GM13976 (cell line): ENCODE measurements around the gene SYT1.

Source experiments
- DNase-seq: peaks from one replicate; pipeline ENCODE4 v3.0.0; 2012; ENCODE audit warnings: low spot score
- CTCF ChIP-seq: IDR thresholded peaks from 2 replicates; pipeline ENCODE4 v1.5.1; 2012; ENCODE audit warnings: borderline replicate concordance, mild to moderate bottlenecking; ENCODE audit not compliant: insufficient read depth; ENCODE audit errors: extremely low read depth, missing control alignments, control extremely low read depth
- in situ Hi-C: fragments of 300-500 bp; cut with MboI; formaldehyde crosslinking; loops from one replicate; pipeline ENCODE4 v1.12.0; 2022; ENCODE audit warnings: low sequenced_read_pairs, mixed read lengths, inconsistent platforms; ENCODE audit not compliant: unreplicated experiment

The SYT1 gene

GRCh38 chr12:78977304-78977867, 112.8 kb downstream of the SYT1 start:
- no peak for DNase-seq
- no peak for TF ChIP-seq CTCF
- in situ Hi-C loops: no loop called here

GRCh38 chr12:78994168-78994791, 129.7 kb downstream of the SYT1 start:
- DNase-seq: no peak
- TF ChIP-seq CTCF: no peak
- in situ Hi-C loops: no loop called here

- no peak for DNase-seq
- in situ Hi-C loops: no loop called here
Observed at GRCh38 chr12:79000501-79000900, 135.9 kb downstream of the SYT1 start.

DNA sequence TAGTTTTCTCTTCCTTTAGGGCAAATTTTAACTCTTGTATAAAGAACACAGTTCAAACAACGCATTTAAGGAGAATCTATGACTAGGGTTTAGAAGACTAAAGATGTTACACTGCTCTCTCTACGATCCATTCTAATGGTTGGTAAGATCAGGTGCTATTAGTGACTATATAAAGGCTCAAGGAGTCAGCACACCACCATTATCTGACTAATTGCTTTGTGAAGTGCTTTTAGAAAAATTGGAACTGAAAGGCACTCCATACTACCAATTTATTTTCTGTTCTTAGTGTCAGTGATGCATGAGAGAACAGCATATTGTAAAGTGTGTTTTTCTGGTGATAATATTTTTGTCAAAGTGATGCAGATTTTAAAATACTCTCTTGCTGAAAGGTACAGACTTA, 136.8 kb downstream of the SYT1 start:
- in situ Hi-C loops: no loop called here
- DNase-seq: no peak
- no peak for TF ChIP-seq CTCF

More at GRCh38 chr12:79000501-79000900, 135.9 kb downstream of the SYT1 start:
- no peak for TF ChIP-seq CTCF

GRCh38 chr12:79006306-79006705, 141.7 kb downstream of the SYT1 start:
- no peak for DNase-seq
- in situ Hi-C loops: no loop called here
- no peak for TF ChIP-seq CTCF

GRCh38 chr12:79008591-79008990, 144.0 kb downstream of the SYT1 start:
- no peak for DNase-seq
- TF ChIP-seq CTCF: no peak
- in situ Hi-C loops: no loop called here
